ENCODE measurements around the gene SMIM44.

DNA sequence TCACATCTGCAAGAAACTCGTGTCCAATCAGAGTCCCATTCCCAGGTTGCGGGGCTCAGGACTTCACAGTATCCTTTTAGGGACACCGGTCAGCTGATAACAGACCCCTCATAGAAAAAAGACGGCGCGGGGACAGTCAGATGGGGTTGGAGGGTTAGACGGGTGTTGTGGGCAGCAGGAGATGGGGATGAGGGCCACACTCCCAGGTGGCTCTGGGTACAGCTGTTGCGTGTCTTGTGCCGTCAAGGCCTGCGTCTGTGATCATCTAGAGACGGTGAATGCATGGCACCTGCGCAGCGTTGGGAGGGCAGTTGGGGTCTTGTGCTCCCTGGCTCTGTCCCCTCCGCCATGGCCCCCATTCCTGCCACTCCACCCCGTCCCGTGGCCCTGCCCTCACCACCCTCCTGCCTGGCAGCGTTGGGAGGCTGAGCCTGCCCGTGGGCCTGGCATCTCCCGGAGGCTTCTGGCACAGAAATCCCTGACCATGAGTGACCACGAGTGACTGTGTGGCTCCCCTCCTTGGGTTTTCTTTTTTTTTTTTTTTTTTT lies 41.7 kb upstream of the SMIM44 start:
- TF ChIP-seq, protein P1, sequence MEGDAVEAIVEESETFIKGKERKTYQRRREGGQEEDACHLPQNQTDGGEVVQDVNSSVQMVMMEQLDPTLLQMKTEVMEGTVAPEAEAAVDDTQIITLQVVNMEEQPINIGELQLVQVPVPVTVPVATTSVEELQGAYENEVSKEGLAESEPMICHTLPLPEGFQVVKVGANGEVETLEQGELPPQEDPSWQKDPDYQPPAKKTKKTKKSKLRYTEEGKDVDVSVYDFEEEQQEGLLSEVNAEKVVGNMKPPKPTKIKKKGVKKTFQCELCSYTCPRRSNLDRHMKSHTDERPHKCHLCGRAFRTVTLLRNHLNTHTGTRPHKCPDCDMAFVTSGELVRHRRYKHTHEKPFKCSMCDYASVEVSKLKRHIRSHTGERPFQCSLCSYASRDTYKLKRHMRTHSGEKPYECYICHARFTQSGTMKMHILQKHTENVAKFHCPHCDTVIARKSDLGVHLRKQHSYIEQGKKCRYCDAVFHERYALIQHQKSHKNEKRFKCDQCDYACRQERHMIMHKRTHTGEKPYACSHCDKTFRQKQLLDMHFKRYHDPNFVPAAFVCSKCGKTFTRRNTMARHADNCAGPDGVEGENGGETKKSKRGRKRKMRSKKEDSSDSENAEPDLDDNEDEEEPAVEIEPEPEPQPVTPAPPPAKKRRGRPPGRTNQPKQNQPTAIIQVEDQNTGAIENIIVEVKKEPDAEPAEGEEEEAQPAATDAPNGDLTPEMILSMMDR (IDR thresholded peaks at IDR 0.05; ENCODE audit: low read length): no peak
- TF ChIP-seq EZH2 (IDR thresholded peaks at IDR 0.05; ENCODE audit: borderline replicate concordance, low read length): no peak

All from OCI-LY1 (cell line).